Spleen (tissue), 11 donors: ENCODE results near the gene UBE4A. TPM values are rescaled to one million over a fixed set of nuclear protein-coding genes. Genes with fewer than 3 reads are reported as not detected.

Source experiments
- DNase-seq: peaks from one replicate; pipeline ENCODE4 v3.0.0-alpha.2; 2020
- H3K27ac ChIP-seq, 8 donors: fragments of 200-600 bp; sonication (generic) in 7 of 8; 1 replicate in 4 of 8; 2 replicates in 4 of 8; pipeline versions ENCODE4 v1.5.0 to v1.8.0; 2016 to 2021; ENCODE audit warnings: inconsistent platforms in 4 of 8, mild to moderate bottlenecking in 4 of 8, moderate library complexity in 1 of 8
- H3K27me3 ChIP-seq, 7 donors: fragments of 200-600 bp; sonication (generic) in 6 of 7; replicated peaks in 1 of 7; 1 replicate in 4 of 7; 2 replicates in 3 of 7; pipeline versions ENCODE4 v1.5.0 to v1.8.0; 2016 to 2021; ENCODE audit warnings: inconsistent platforms in 3 of 7, mild to moderate bottlenecking in 1 of 7
- H3K36me3 ChIP-seq, 6 donors: fragments of 200-600 bp; sonication (generic) in 5 of 6; 1 replicate in 4 of 6; 2 replicates in 2 of 6; pipeline versions ENCODE4 v1.5.0 to v1.8.0; 2016 to 2021; ENCODE audit warnings: inconsistent platforms in 2 of 6
- H3K4me1 ChIP-seq, 6 donors: fragments of 200-600 bp; sonication (generic) in 5 of 6; 1 replicate in 3 of 6; 2 replicates in 3 of 6; pipeline versions ENCODE4 v1.5.0 to v1.8.0; 2016 to 2021; ENCODE audit warnings: inconsistent platforms in 3 of 6
- H3K4me3 ChIP-seq, 8 donors: fragments of 200-600 bp; sonication (generic) in 7 of 8; 1 replicate in 4 of 8; 2 replicates in 4 of 8; pipeline versions ENCODE4 v1.5.0 to v1.8.0; 2016 to 2021; ENCODE audit warnings: inconsistent platforms in 4 of 8, mild to moderate bottlenecking in 4 of 8, moderate library complexity in 2 of 8
- H3K9me3 ChIP-seq, 8 donors: fragments of 200-600 bp; sonication (generic) in 7 of 8; 1 replicate in 4 of 8; 2 replicates in 4 of 8; pipeline versions ENCODE4 v1.5.0 to v1.8.0; 2016 to 2021; ENCODE audit warnings: inconsistent platforms in 4 of 8
- CTCF ChIP-seq, 11 experiments: fragments of 200-600 bp in 7 of 11; fragments of 450-650 bp in 4 of 11; sonication (generic) in 4 of 11; IDR thresholded peaks in 8 of 11; conservative IDR thresholded peaks in 3 of 11; 1 replicate in 7 of 11; 2 replicates in 4 of 11; pipeline versions ENCODE4 v1.4.0 to v1.8.0; 2016 to 2021; ENCODE audit warnings: antibody characterized with exemption in 11 of 11, inconsistent platforms in 4 of 11, mild to moderate bottlenecking in 1 of 11
- POLR2A ChIP-seq, 3 donors: fragments of 450-650 bp; IDR thresholded peaks; one replicate each; pipeline ENCODE4 v1.5.1; 2017; ENCODE audit warnings: antibody characterized with exemption in 3 of 3, mild to moderate bottlenecking in 1 of 3
- POLR2AphosphoS5 ChIP-seq, 3 donors: sonication (generic); formaldehyde crosslinking; IDR thresholded peaks; one replicate each; pipeline ENCODE4 v1.5.1; 2017; ENCODE audit warnings: antibody characterized with exemption in 3 of 3
- WGBS, 5 donors: extraction: QIAGEN DNeasy Blood & Tissue Kit in 3 of 5; methylation state at CpG; one replicate each; pipeline versions ENCODE4 v1.1.5 to v1.1.7; 2013 to 2018; 5-methylcytosine and 5-hydroxymethylcytosine counted together
- intact Hi-C: fragments of 100-400 bp; cut with DNase I; formaldehyde crosslinking; loops from one replicate; pipeline ENCODE4 v1.15.0; 2023; ENCODE audit warnings: low total_unique reads
- polyA plus RNA-seq, 3 donors: library from polyadenylated mRNA; stranded (reverse); fragments of 200-250 nt; gene quantifications; one replicate each; pipeline ENCODE4 v1.2.1, GENCODE V29; 2013
- total RNA-seq, 7 donors: library from RNA; depleted of rRNA in 3 of 7; stranded (reverse); fragments of >200 nt in 3 of 7; fragmentation: NEBNext Ultra II Directional in 4 of 7; extraction: Animal tissue kit (Norgen Biotek cat#: 25700) in 4 of 7; gene quantifications; one replicate each; pipeline versions ENCODE4 v1.1.0 to v1.2.1, GENCODE V29; 2016 to 2021
- donor health status: healthy with polysubstance abuse.
- donor health status: DM: no; HTN: no; CAD: no; lungs with moderate emphysema.
- donor health status: DM: no; HTN: no; CAD: no.
- donor health status: Bipolar disorder and iron deficiency.
- donor health status: healthy.
- donor health status: DM: no; HTN: no; CAD: no.
- donor health status: DM: yes; HTN: yes; CAD: no.

The UBE4A gene
- total and polyA plus RNA-seq, 10 donors = 13.0 to 55.6 (median 40.7) TPM

- no peak for DNase-seq
- H3K36me3 ChIP-seq = peaks cover 0 to 62% (median 50%) of the 10 kb centered on the region in 6 donors
- no peak overlapping the region for H3K4me3 ChIP-seq
- intact Hi-C loops = no loop called here
- no peaks in the 10 kb centered on the region for H3K27me3 ChIP-seq
- no peaks in the 10 kb centered on the region for H3K9me3 ChIP-seq
- H3K27ac ChIP-seq = peak overlapping the region in 4 of 8 donors; percentile 10 to 93 (median 91)
- TF ChIP-seq POLR2AphosphoS5 (IDR thresholded peaks at IDR 0.05) (no peak), POLR2A (IDR thresholded peaks at IDR 0.05) (no peak), CTCF (IDR thresholded peaks at IDR 0.05 in 8 of 11, conservative IDR thresholded peaks at IDR 0.05 in 3 of 11) (no peak)
- peaks cover 8 to 44% (median 24%) of the 10 kb centered on the region in 6 donors for H3K4me1 ChIP-seq
Measured at GRCh38 chr11:118397448-118397847, 38.0 kb downstream of the UBE4A start.

- H3K27me3 ChIP-seq = no peaks in the 10 kb centered on the region
- DNase-seq = no peak
- TF ChIP-seq CTCF (IDR thresholded peaks at IDR 0.05 in 8 of 11, conservative IDR thresholded peaks at IDR 0.05 in 3 of 11) = no peak
- peaks cover 23 to 60% (median 40%) of the 10 kb centered on the region in 6 donors for H3K4me1 ChIP-seq
- H3K4me3 ChIP-seq = no peak overlapping the region
- peaks cover 0 to 48% (median 35%) of the 10 kb centered on the region in 6 donors for H3K36me3 ChIP-seq
- no peaks in the 10 kb centered on the region for H3K9me3 ChIP-seq
- intact Hi-C loops = no loop called here
- peak overlapping the region; percentile 14 to 93 (median 82) for H3K27ac ChIP-seq
- 38 to 52% (median 43%) methylated on average over 3 of the region's 3 CpGs for WGBS, 5 donors
Measured at GRCh38 chr11:118398791-118399559, 39.6 kb downstream of the UBE4A start.

GRCh38 chr11:118401151-118401879 is 41.9 kb downstream of the UBE4A start, which contains the start of gene ATP5MG:
TSS of gene ATP5MG (plus strand) at chr11:118401606. CDS start at chr11:118401666, 60 bp downstream.
- peak within 1 kb of the TSS; percentile 85 to 99 (median 98) for H3K4me3 ChIP-seq
- intact Hi-C loops = no loop called here
- H3K4me1 ChIP-seq = peaks cover 25 to 83% (median 62%) of the 10 kb centered on the region in 6 donors
- TF ChIP-seq POLR2A (IDR thresholded peaks at IDR 0.05) (no peak), POLR2AphosphoS5 (IDR thresholded peaks at IDR 0.05) (peak; percentile 83 to 89 (median 84)), CTCF (IDR thresholded peaks at IDR 0.05 in 8 of 11, conservative IDR thresholded peaks at IDR 0.05 in 3 of 11) (peak in 4 of 11 experiments; percentile 16 to 48 (median 26))
- no peaks in the 10 kb centered on the region for H3K27me3 ChIP-seq
- WGBS, 5 donors = 0 to 1% (median 0%) methylated on average over 31 to 51 of the region's 51 CpGs
- peak; percentile 96 for DNase-seq
- peak within 1 kb of the TSS; percentile 86 to 93 (median 91) for H3K27ac ChIP-seq
- H3K36me3 ChIP-seq = peaks cover 0 to 48% (median 20%) of the 10 kb centered on the region in 6 donors
- H3K9me3 ChIP-seq = no peaks in the 10 kb centered on the region
